GM12875 (cell line): ENCODE data around the gene PWWP2B.

Experiments
- H3K4me3 ChIP-seq: one replicate; pipeline ENCODE4 v1.5.1; 2011; ENCODE audit warnings: low read depth, low read length, control low read depth
- TF ChIP-seq, protein P1 (sequence below): IDR thresholded peaks from 2 replicates; pipeline ENCODE4 v1.5.1; 2011; ENCODE audit warnings: low read depth, mild to moderate bottlenecking, control low read depth, inconsistent platforms, low read length, moderate library complexity, borderline replicate concordance; ENCODE audit not compliant: insufficient read depth

Gene PWWP2B

GRCh38 chr10:132363921-132364593 is 32.9 kb upstream of the PWWP2B start:
- H3K4me3 ChIP-seq, result no peak overlapping the region
- TF ChIP-seq, protein P1, sequence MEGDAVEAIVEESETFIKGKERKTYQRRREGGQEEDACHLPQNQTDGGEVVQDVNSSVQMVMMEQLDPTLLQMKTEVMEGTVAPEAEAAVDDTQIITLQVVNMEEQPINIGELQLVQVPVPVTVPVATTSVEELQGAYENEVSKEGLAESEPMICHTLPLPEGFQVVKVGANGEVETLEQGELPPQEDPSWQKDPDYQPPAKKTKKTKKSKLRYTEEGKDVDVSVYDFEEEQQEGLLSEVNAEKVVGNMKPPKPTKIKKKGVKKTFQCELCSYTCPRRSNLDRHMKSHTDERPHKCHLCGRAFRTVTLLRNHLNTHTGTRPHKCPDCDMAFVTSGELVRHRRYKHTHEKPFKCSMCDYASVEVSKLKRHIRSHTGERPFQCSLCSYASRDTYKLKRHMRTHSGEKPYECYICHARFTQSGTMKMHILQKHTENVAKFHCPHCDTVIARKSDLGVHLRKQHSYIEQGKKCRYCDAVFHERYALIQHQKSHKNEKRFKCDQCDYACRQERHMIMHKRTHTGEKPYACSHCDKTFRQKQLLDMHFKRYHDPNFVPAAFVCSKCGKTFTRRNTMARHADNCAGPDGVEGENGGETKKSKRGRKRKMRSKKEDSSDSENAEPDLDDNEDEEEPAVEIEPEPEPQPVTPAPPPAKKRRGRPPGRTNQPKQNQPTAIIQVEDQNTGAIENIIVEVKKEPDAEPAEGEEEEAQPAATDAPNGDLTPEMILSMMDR, result no peak

DNA sequence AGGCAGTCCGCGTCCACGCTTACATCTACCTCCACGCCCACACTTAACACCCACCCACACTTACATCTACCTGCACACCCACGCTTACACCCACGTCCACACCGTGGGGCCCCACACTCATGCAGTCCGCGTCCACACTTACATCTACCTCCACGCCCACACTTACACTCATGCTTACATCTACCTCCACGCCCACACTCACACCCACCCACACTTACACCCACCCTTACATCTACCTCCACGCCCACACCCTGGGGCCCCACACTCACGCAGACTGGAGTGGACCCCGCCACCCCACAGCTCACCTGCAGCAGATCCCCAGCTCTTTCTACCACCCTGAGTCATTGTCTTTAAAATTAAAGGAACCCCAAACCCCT is 32.4 kb upstream of the PWWP2B start:
- no peak overlapping the region for H3K4me3 ChIP-seq
- TF ChIP-seq, protein P1, result no peak

GRCh38 chr10:132365102-132365501 is 31.9 kb upstream of the PWWP2B start:
- TF ChIP-seq, protein P1, result no peak
- H3K4me3 ChIP-seq, result no peak overlapping the region

- TF ChIP-seq, protein P1, result no peak
- no peak overlapping the region for H3K4me3 ChIP-seq
Observed at GRCh38 chr10:132366006-132366405, 31.0 kb upstream of the PWWP2B start.

GRCh38 chr10:132366499-132366898 is 30.5 kb upstream of the PWWP2B start:
- TF ChIP-seq, protein P1, result no peak

DNA sequence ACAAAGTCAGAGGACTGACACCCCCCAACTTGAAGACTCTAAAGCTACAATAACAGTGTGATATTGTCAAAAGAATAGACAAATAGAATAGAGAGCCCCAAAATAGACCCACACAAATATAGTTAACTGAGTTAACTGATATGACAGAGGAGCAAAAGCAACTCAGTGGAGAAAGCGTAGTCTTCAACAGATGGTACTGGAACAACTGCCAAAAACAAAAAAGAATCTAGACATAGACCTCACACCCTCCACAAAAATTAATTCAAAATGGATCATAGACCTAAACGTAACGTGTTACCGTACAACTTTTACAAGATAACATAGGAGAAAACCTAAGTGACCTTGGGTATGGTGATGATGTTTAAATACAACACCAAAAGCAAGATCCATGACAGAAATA is 28.6 kb upstream of the PWWP2B start:
- no peak overlapping the region for H3K4me3 ChIP-seq
- TF ChIP-seq, protein P1, result no peak

More at GRCh38 chr10:132366499-132366898, 30.5 kb upstream of the PWWP2B start:
- H3K4me3 ChIP-seq, result no peak overlapping the region

DNA sequence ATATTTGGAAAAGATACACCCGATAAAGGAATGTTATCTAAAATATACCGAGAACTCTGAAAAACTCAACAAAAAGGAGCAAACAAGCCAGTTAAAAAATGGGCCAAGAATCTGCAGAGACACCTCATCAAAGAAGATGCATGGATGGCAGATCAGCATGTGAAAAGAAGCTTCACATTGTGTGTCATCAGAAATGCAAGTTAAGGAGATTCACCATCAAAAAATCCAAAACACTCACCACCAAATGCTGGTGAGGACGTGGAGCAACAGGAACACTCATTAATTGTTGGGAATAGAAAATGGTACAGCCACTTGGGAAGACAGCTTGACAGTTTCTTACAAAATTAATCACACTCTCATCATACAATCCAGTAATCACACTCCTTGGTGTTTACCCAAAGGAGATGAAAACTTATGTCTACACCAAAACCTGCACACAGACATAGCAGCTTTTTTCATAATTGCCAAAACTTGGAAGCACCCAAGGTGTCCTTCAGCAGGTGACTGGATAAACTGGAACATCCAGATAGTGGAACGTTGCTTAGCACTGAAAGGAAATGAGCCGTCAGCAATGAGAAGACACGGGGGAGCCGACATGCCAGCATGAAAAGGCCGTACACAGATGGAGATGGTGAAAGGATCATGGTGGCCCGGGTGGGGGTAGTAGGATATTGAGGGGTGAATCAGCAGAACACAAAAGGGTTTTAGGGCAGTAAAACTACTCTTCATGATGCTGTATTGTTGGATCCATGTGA is 27.9 kb upstream of the PWWP2B start:
- H3K4me3 ChIP-seq, result no peak overlapping the region
- TF ChIP-seq, protein P1, result no peak
